Ramos (cell line): ENCODE data around the gene NEK11.

ENCODE experiments used
- in situ Hi-C: fragments of 300-500 bp; cut with MboI; formaldehyde crosslinking; loops from one replicate; pipeline ENCODE4 v1.14.3; 2022; ENCODE audit warnings: low sequenced_read_pairs; ENCODE audit not compliant: unreplicated experiment

NEK11 gene

DNA sequence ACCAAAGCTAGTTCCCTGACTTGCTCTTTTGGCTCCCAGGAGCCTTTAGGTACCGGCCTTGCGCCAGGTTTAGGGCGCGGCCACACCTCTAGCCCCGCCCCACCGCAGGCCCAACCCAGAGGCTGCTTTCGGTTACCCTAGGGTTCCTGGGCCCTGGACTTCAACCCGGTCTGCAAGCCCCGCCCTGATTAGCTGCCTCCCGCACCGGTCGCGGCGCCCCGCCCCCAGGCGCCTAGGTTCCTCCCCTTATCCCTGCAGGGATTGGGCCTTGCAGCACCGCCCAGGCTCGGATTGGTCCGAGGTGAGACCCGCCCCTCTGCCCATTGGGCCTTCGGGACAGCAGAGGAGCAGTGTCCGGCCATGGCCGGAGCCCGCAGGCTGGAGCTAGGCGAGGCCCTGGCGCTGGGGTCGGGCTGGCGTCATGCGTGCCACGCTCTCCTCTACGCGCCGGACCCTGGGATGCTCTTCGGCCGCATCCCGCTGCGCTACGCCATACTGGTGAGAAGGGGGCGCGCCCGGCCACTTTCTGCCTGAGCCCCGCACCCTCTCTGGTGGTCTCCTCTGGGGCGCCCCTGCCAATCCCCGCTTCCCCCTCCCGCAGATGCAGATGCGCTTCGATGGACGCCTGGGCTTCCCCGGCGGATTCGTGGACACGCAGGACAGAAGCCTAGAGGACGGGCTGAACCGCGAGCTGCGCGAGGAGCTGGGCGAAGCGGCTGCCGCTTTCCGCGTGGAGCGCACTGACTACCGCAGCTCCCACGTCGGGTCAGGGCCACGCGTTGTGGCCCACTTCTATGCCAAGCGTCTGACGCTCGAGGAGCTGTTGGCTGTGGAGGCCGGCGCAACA, 355.0 kb downstream of the NEK11 start, which contains the start of gene NUDT16:
TSS of gene NUDT16 (plus strand) at position 330 of the 847 bp plus-strand sequence. CDS start at position 361, 31 bp downstream.
- in situ Hi-C loops = no loop called here

DNA sequence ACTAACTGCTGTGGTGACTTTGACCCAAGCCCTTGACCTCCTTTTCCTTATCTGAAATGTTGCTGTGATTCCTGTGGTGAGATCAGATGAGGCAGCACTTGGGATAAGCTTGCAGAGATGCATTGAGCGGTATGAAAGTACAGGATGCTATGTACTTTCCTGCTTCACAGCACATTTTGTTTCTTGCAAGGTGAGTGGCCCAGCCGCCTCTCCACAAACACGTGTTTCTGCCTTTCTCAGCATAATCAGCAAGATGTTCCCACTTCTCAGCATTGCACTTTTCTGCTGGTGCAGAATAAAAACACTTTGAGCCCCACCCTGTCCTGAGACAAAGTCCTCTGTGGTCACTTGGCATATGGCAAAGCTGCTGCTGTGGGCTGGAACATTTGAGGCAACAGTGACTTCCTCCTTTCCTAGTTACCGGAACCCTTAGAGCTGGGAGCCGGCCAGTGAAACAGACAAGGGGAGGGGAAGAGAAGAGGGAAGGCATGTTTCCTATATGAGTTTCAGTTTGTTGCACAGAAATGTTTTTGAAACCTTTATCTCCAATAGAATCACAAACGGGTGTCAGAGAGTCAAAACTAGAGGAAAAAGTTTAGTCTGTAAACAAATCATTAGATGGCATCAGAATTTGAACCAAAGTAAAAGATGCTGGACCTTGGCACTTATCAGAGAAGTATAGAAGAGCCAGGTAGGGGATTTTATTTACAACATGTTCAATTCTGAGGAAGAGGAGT, 359.9 kb downstream of the NEK11 start:
- in situ Hi-C loops = no loop called here

DNA sequence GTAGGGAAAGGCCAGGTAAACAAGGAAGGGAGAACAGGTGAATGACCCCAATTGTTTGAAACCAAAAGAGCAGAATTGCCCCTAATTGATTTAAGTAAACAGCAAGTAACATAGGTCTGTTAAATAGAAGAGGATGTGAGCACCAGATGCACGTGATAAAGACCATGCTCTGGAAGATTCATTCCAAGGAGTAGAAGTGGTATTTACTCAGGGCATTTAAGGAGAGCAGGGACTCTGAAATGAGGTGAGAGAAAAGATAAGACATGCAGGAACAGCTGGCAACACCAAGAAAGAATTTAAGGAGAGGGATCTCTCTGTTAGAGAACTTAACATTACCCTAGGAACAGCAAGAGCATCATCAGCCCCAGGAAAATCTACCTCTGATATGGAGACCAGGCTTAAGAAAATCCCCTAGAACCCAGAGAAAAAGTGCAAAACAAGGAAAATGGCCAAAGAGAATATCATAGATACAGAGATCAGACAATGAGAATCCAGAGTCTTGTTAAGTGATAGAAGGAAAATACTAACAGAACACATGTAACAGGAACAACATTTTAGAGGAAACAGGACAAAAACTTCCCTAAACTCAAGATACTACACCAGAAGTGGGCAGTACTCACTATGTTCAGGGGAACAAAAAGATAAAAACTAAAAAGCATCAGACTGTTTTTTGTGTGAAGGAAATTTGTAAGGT, 361.3 kb downstream of the NEK11 start:
- in situ Hi-C loops = no loop called here

DNA sequence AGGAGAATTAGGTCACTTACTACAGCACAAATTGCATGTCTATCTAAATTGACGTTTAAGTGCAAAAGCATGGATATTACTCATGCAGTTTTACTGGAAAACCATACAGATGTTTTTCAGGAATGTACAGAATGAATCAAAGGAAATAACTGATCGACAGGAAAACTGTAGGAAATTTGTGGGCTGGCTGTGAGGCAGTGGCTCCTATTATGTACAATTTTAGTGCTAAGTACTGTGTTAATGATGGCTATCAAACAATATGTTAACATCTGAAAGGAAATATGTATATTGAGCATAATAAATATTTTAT, 361.8 kb downstream of the NEK11 start:
- in situ Hi-C loops = no loop called here

DNA sequence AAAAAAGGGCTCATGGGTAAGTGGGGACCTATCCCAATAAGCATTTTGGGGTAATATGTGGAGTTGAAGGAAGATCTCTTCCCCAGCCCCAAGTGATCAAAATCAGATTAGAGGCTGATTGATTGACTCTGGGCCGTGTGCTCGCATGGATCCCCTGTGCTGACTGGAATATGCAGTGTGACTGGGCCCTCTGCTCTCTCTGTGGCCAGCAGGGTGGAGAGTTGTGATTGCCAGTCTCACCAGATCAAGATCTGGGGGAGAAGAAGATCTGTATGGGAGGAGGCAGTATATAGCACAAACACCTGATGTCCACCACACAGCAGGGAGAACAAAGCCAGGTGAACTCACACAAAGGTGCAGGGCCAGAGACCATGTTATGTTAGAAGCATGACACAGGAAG, 363.7 kb downstream of the NEK11 start:
- in situ Hi-C loops = no loop called here

DNA sequence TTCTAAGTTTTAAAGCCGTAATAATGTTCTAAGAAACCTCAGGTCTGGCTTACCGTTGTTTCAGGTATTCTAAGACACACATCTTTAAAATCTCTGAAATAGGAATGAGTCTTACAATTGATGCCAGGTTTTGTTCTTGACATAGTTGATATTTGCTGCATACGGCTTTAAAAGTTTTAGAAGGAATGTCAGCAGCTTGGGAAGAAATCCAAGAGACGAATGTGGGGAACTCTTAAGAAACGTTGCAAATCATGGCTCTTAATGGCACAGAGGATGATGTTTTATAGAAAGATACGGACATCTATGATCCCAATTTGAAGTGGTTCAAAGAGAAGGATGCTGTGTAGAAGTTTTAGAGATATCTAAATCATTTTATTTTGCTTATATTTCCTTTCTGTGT, 366.4 kb downstream of the NEK11 start:
- in situ Hi-C loops = no loop called here

DNA sequence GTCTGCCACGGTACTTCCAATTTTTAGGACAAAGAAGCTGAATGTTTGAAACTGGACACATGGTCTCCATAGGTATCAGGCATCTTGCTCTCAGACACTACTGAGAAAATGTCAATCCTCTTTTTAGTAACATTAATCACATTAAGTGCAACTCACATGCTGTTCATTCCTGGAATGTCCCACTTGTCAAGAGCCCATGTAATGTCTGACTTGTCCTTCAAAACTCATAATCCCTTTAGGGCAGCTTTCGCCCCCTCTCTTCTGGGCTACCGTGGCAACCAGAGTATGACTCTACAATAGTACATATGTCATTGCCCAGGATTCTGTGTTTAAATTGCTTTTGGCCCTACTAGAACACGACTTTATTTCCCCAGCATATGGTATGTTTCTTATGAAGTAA, 367.2 kb downstream of the NEK11 start:
- in situ Hi-C loops = no loop called here

DNA sequence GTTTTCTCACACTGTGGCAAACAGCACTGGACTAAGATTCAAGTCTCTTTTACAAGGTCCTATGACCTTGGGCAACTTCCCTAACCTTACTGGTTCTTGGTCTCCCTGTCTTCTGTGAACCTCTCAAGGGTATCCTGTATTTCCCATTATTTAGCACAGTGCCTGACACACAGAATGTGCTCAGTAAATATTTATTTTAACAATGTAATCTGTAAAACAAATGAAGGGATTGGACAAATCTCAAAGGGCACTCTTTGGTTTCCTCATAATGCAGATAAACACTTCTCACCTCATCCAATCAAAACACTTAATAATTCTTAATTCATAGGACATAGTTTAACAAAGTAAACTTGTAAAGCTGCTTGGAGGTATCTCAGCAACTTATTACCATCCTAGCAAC, 367.7 kb downstream of the NEK11 start:
- in situ Hi-C loops = no loop called here

DNA sequence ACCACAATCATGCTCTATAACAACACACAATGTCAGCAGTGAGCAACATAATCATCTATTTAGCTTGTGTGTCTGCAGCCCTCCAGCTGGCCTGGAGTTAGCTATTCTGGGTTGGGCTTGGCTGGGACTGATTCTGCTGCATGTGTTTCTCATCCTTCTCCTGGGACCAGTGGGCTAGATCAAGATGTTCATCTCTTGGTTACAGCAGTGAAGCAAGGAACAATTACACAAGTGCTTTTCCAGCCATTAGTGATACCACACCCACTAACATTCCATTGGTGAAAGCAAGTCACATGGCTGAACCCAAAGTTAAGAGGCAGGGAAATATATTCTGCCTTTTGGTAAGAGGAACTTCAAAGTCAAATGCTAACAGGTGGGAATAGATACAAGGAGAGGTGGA, 369.5 kb downstream of the NEK11 start:
- in situ Hi-C loops = no loop called here

DNA sequence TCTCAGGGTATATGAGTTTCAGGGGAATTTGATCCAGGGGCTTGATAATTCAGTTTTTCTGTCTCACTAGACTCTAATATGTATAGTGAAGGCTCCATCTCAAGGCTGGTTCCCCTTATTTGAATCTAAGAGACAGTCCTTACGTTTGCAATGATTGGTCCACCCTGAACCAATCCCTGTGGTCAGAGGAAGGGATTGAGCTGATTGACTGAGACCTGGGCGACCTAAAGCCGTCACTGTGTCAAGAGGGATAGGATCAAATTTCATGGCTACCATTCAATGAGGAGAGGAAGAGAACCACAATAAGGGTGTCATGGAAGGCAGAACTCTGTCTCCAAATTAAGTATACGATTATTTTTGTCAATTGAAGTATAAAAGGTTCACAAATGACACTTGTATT, 371.2 kb downstream of the NEK11 start:
- in situ Hi-C loops = no loop called here
